Activated naive CD4-positive, alpha-beta T cell treated with Interleukin-2 at 50 U/mL for 16 hours (primary cell): Measurements from ENCODE around the gene MGAT4B.
"Not testable (repeated sequence)": the region's sequence is repeated elsewhere in the genome, so short reads cannot be mapped to it uniquely, and the experiment has no call there.

ENCODE experiments used
- DNase-seq: peaks from one replicate; pipeline ENCODE4 v3.0.0-alpha.2; 2020

The MGAT4B gene

DNA sequence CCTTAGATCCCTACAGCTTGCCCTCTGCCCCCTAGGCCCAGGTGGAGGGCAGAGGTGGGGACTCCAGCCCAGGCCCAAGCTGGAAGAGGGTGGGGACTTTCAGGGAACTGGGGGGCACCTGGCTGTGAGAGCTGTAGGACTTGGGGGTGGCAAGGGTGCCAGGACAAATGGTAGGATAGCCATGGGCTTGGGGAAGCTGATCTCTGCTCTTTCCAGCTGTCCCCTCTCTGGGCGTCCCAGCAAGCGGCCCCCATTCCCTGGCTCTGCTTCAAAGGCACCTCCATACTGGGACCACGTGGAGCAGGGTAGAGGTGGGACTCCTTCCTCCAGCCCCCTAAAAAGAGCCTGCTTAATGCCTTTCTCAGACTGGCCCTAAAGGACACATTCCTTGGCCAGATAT is 12.5 kb downstream of the MGAT4B start:
- DNase-seq: no peak

GRCh38 chr5:179793468-179794139 is 13.1 kb downstream of the MGAT4B start, which contains the start of gene LTC4S:
TSS of gene LTC4S (plus strand) at chr5:179793986. CDS start at chr5:179794081, 95 bp downstream.
- peak; percentile 42 for DNase-seq

DNA sequence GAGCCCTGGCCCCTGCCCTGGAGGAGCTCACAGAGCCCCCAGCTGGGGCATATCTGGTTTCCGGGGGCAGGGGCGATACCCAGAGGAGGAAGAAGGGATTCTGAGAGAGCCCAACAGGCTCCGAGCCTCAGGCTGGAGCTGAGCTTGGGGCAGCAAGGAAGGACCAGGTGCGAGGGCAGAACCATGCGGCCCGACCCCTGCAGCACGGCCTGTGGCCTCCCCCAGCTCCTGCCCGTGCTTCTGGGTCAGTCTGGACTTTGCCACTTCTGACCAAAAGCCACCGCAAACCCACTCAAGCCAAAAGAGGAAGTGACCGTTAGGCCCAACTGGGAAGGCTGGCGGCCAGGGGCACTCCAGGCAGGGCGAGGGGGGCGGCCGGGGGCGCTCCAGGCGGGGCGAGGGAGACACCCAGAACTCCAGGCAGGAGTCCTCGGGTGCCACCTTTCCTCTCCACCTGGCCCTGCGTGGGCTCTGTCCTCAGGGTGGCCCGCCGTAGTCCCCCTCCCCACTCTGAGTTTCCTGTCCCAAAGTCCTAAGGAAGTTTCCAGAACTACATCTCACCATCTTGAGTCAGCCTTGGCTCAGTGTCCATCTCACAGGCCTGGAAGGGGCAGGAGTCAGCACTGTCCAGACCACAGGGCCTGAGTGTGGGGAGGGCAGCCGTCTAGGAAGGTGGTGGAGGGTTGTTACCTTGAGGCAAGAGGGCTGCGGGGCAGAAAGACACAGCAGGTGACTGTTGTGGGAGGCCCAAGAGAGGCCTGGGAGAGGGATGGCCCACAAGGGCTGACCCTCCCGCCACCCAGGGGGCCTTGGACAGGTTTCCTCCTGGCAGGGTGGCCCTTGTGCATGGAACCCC is 13.8 kb downstream of the MGAT4B start:
- no peak for DNase-seq

- no peak for DNase-seq
Observed at GRCh38 chr5:179791881-179792611, 14.6 kb downstream of the MGAT4B start.

GRCh38 chr5:179789278-179789677 is 17.4 kb downstream of the MGAT4B start:
- DNase-seq: not testable (repeated sequence)

DNA sequence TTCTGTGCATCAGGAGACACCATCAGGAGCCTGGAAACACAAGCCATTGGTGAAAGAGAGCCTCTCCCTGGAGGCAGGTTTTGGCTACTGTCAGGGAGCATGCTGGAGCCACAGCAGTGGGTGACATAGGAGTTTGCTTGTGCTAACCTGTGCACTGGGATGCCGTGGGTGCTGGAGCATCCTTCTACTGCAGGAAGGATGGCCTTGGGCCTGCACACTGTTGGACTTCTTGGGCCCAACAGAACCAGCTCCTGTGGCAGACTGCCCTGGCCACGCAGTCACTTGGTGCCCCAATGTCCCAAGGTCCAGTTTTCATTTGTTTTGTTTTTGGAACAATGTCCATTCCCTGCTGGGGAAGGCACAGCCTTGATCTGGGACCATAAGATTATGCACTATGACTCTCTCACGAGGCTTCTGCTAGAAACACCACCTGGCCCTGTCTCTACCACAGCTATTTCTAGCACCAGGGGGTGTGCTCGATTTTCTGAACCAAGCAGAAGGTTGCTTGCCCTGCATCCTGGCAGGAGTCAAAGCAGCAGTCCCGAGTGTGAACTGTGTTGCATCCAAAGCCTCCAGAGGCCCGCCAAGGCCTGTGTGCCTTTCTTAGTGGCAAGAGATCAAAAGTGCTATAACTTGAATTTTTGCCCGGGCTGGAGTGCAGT is 18.3 kb downstream of the MGAT4B start:
- DNase-seq: no peak

DNA sequence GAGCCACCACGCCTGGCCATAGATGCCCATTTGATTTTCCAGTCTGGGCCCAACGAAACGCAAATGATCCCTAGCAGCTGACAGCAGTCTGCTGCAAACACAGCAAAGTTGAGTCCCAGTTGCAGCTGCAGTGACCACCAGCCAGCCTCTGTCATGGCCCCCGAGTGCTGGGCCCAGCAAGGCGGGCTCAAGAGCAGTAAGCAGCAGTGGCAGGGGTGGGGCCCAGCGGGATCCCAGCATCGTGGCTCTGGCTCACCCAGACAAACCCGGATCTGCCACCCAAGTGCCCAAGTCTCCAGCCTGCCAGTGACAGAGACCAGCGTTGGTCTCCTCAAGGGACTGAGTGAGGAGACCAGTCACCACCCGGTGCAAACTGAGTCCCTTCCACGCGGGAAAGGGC is 19.8 kb downstream of the MGAT4B start:
- DNase-seq: no peak

GRCh38 chr5:179783128-179783527 is 23.5 kb downstream of the MGAT4B start:
- DNase-seq: no peak

GRCh38 chr5:179781846-179782245 is 24.8 kb downstream of the MGAT4B start:
- DNase-seq: no peak

- DNase-seq: no peak
Observed at GRCh38 chr5:179780362-179780761, 26.3 kb downstream of the MGAT4B start.

DNA sequence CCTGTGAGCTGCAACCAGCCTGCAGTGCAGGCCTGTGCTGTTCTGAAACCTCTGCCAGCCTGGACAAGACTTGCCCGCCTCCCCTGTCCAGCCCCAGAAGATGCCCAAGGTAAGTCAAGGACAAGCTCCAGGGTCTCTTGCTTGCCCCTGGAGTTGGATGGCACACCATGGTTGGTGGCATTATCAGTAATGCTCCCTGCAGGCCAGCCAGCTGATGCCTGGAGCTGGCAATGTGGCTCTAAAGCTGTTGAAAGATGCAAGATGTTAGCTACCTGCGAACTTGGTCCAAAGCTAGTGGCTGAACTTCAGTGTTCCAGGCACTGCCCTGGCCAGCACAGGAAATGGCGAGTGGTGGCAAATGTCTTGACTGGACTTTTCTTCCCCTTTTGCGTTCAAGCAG is 26.8 kb downstream of the MGAT4B start:
- no peak for DNase-seq

- DNase-seq: no peak
Observed at GRCh38 chr5:179778591-179778990, 28.1 kb downstream of the MGAT4B start.

GRCh38 chr5:179777909-179778308 is 28.8 kb downstream of the MGAT4B start:
- no peak for DNase-seq

GRCh38 chr5:179777456-179777855 is 29.2 kb downstream of the MGAT4B start:
- DNase-seq: no peak

- DNase-seq: no peak
Observed at GRCh38 chr5:179776411-179776938, 30.2 kb downstream of the MGAT4B start.

DNA sequence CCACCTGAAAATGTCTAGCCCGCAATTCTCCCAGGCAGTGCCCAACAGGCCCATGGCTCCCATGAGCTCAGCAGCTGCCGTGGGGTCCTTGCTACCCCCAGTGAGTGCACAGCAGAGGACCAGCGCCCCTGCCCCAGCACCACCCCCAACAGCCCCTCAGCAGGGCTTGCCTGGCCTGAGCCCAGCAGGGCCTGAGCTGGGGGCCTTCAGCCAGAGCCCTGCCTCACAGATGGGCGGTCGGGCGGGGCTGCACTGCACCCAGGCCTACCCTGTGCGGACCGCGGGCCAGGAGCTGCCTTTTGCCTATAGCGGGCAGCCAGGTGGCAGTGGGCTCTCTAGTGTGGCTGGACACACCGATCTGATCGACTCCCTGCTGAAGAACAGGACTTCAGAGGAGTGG is 32.2 kb downstream of the MGAT4B start:
- no peak for DNase-seq

- no peak for DNase-seq
Observed at GRCh38 chr5:179773686-179774040, 33.0 kb downstream of the MGAT4B start.

GRCh38 chr5:179772351-179772750 is 34.3 kb downstream of the MGAT4B start:
- no peak for DNase-seq

- no peak for DNase-seq
Observed at GRCh38 chr5:179771311-179771895, 35.3 kb downstream of the MGAT4B start.

GRCh38 chr5:179769796-179770195 is 36.9 kb downstream of the MGAT4B start:
- DNase-seq: no peak

- DNase-seq: no peak
Observed at GRCh38 chr5:179769271-179769670, 37.4 kb downstream of the MGAT4B start.

GRCh38 chr5:179768326-179769085 is 38.2 kb downstream of the MGAT4B start:
- no peak for DNase-seq
